H9 (cell line): ENCODE results near the gene CGB5. TPM values are rescaled to one million over a fixed set of nuclear protein-coding genes. Genes with fewer than 3 reads are reported as not detected.

Experiments
- DNase-seq: peaks from one replicate; pipeline ENCODE4 v3.0.0-alpha.2; 2017
- H2AFZ ChIP-seq: one replicate; pipeline ENCODE4 v1.6.1; 2013; ENCODE audit warnings: mild to moderate bottlenecking, low read length, control low read depth, moderate library complexity
- H2AK5ac ChIP-seq: 2 replicates; pipeline ENCODE4 v1.6.1; 2013; ENCODE audit warnings: low read length, control low read depth, mixed read lengths; ENCODE audit not compliant: insufficient read length
- H2BK120ac ChIP-seq: one replicate; pipeline ENCODE4 v1.6.1; 2013; ENCODE audit warnings: low read depth, mild to moderate bottlenecking, low read length, control low read depth, inconsistent platforms; ENCODE audit not compliant: poor library complexity, severe bottlenecking
- H2BK12ac ChIP-seq: 2 replicates; pipeline ENCODE4 v1.6.1; 2013; ENCODE audit warnings: low read length, control low read depth, mixed read lengths, low read depth; ENCODE audit not compliant: insufficient read length
- H2BK15ac ChIP-seq: 2 replicates; pipeline ENCODE4 v1.6.1; 2013; ENCODE audit warnings: low read depth, low read length, control low read depth
- H2BK20ac ChIP-seq: one replicate; pipeline ENCODE4 v1.6.1; 2013; ENCODE audit warnings: low read depth, mild to moderate bottlenecking, low read length, control low read depth, inconsistent platforms; ENCODE audit not compliant: poor library complexity, severe bottlenecking
- H2BK5ac ChIP-seq: 2 replicates; pipeline ENCODE4 v1.6.1; 2013; ENCODE audit warnings: low read length, control low read depth, mixed read lengths; ENCODE audit not compliant: insufficient read length
- H3K14ac ChIP-seq: 2 replicates; pipeline ENCODE4 v1.6.1; 2013; ENCODE audit warnings: low read length, control low read depth; ENCODE audit not compliant: insufficient read depth
- H3K18ac ChIP-seq: 2 replicates; pipeline ENCODE4 v1.6.1; 2013; ENCODE audit warnings: low read depth, mild to moderate bottlenecking, mixed read lengths, low read length, control low read depth; ENCODE audit not compliant: insufficient read length
- H3K23ac ChIP-seq: 2 replicates; pipeline ENCODE4 v1.6.1; 2013; ENCODE audit warnings: low read length, control low read depth, mixed read lengths, low read depth; ENCODE audit not compliant: insufficient read length
- H3K23me2 ChIP-seq: 2 replicates; pipeline ENCODE4 v1.6.1; 2013; ENCODE audit warnings: low read depth, mild to moderate bottlenecking, mixed read lengths, low read length, control low read depth; ENCODE audit not compliant: insufficient read length, poor library complexity, severe bottlenecking
- H3K27ac ChIP-seq: 2 replicates; pipeline ENCODE4 v1.5.1; 2013; ENCODE audit warnings: low read length, control low read depth, mixed read lengths, low read depth; ENCODE audit not compliant: insufficient read length
- H3K27me3 ChIP-seq: 2 replicates; pipeline ENCODE4 v1.6.1; 2013; ENCODE audit warnings: low read length, control low read depth, inconsistent platforms; ENCODE audit not compliant: insufficient read depth
- H3K4ac ChIP-seq: 2 replicates; pipeline ENCODE4 v1.6.1; 2013; ENCODE audit warnings: low read depth, mild to moderate bottlenecking, control low read depth, inconsistent platforms, low read length, moderate library complexity
- H3K4me1 ChIP-seq: 2 replicates; pipeline ENCODE4 v1.6.1; 2013; ENCODE audit warnings: low read length, control low read depth, inconsistent platforms; ENCODE audit not compliant: insufficient read depth
- H3K4me2 ChIP-seq: 2 replicates; pipeline ENCODE4 v1.6.1; 2013; ENCODE audit warnings: low read length, control low read depth, mixed read lengths; ENCODE audit not compliant: insufficient read length, insufficient read depth
- H3K56ac ChIP-seq: 2 replicates; pipeline ENCODE4 v1.6.1; 2013; ENCODE audit warnings: low read depth, mild to moderate bottlenecking, mixed read lengths, low read length, control low read depth; ENCODE audit not compliant: insufficient read length
- H3K79me1 ChIP-seq: 2 replicates; pipeline ENCODE4 v1.6.1; 2013; ENCODE audit warnings: low read depth, mild to moderate bottlenecking, moderate library complexity, low read length, control low read depth, inconsistent platforms; ENCODE audit not compliant: insufficient read depth, poor library complexity, severe bottlenecking
- H3K79me2 ChIP-seq: 2 replicates; pipeline ENCODE4 v1.6.1; 2013; ENCODE audit warnings: low read length, control low read depth, inconsistent platforms; ENCODE audit not compliant: insufficient read depth
- H3K9ac ChIP-seq: 2 replicates; pipeline ENCODE4 v1.6.1; 2013; ENCODE audit warnings: low read length, control low read depth, mixed read lengths; ENCODE audit not compliant: insufficient read length; ENCODE audit errors: extremely low read depth
- H3K9me3 ChIP-seq: one replicate; pipeline ENCODE4 v1.6.1; 2013; ENCODE audit warnings: low read depth, low read length, inconsistent platforms; ENCODE audit not compliant: control insufficient read depth
- H3T11ph ChIP-seq: one replicate; pipeline ENCODE4 v1.6.1; 2013; ENCODE audit warnings: mild to moderate bottlenecking, low read length, control low read depth, inconsistent platforms
- H4K20me1 ChIP-seq: one replicate; pipeline ENCODE4 v1.6.1; 2013; ENCODE audit not compliant: control insufficient read depth, insufficient read length, insufficient read depth
- H4K5ac ChIP-seq: 2 replicates; pipeline ENCODE4 v1.6.1; 2013; ENCODE audit warnings: low read depth, mild to moderate bottlenecking, mixed read lengths, low read length, control low read depth; ENCODE audit not compliant: insufficient read length
- H4K8ac ChIP-seq: replicated peaks from 2 replicates; pipeline ENCODE4 v1.6.1; 2013; ENCODE audit warnings: low read length, control low read depth, mixed read lengths, low read depth; ENCODE audit not compliant: insufficient read length
- H4K91ac ChIP-seq: 2 replicates; pipeline ENCODE4 v1.6.1; 2013; ENCODE audit warnings: low read depth, mild to moderate bottlenecking, moderate library complexity, mixed read lengths, low read length, control low read depth; ENCODE audit not compliant: insufficient read length
- H3K27ac Mint-ChIP-seq, 3 experiments: 2 replicates in 2 of 3; 3 replicates in 1 of 3; pipeline ENCODE4 v1.8.0; 2020 to 2021; ENCODE audit warnings: mixed read lengths in 3 of 3, mild to moderate bottlenecking in 1 of 3, moderate library complexity in 1 of 3
- H3K27me3 Mint-ChIP-seq: 2 replicates; pipeline ENCODE4 v1.8.0; 2021; ENCODE audit warnings: low read depth, mild to moderate bottlenecking, moderate library complexity, mixed read lengths
- H3K36me3 Mint-ChIP-seq, 3 experiments: 2 replicates in 2 of 3; 3 replicates in 1 of 3; pipeline ENCODE4 v1.8.0; 2020 to 2021; ENCODE audit warnings: low read depth in 3 of 3, mixed read lengths in 3 of 3; ENCODE audit not compliant: insufficient read depth in 1 of 3
- H3K4me1 Mint-ChIP-seq, 2 experiments: 2 replicates each; pipeline ENCODE4 v1.8.0; 2020; ENCODE audit warnings: mixed read lengths in 2 of 2
- H3K4me3 Mint-ChIP-seq, 2 experiments: 2 replicates in 1 of 2; 3 replicates in 1 of 2; pipeline ENCODE4 v1.8.0; 2020 to 2021; ENCODE audit warnings: mild to moderate bottlenecking in 2 of 2, mixed read lengths in 2 of 2, moderate library complexity in 1 of 2
- H3K9me3 Mint-ChIP-seq, 2 experiments: 2 replicates in 1 of 2; 3 replicates in 1 of 2; pipeline ENCODE4 v1.8.0; 2020; ENCODE audit warnings: mild to moderate bottlenecking in 2 of 2, mixed read lengths in 2 of 2, moderate library complexity in 1 of 2
- CTCF ChIP-seq: fragments of 200-600 bp; sonication (generic); conservative IDR thresholded peaks from 3 replicates; pipeline ENCODE4 v1.8.0; 2021; ENCODE audit warnings: antibody characterized with exemption, mild to moderate bottlenecking
- WGBS: extraction: QIAGEN DNeasy Blood & Tissue Kit; methylation state at CpG from one replicate; pipeline ENCODE4 v1.1.7; 2013; ENCODE audit warnings: missing lambda C conversion rate, low lambda C conversion rate, mixed read lengths; ENCODE audit not compliant: insufficient read length; ENCODE audit errors: extremely low coverage; 5-methylcytosine and 5-hydroxymethylcytosine counted together
- total RNA-seq: library from RNA; stranded (reverse); gene quantifications from 2 replicates; pipeline ENCODE4 v1.2.1, GENCODE V29; 2021

Gene CGB5
- total RNA-seq, 1 experiment from 2014 or later: not detected

- no peak overlapping the region for H2BK20ac ChIP-seq
- DNase-seq: no peak
- H3K4me1 ChIP-seq: no peaks in the 10 kb centered on the region
- Mint-ChIP-seq H3K36me3 (peaks cover 18 to 58% (median 51%) of the 10 kb centered on the region in 3 experiments; a peak in 6 of 7 replicates), H3K4me1 (peaks cover 8% of the 10 kb centered on the region in 2 experiments), H3K27ac (no peak overlapping the region), H3K4me3 (no peak overlapping the region), H3K9me3 (no peaks in the 10 kb centered on the region), H3K27me3 (no peaks in the 10 kb centered on the region)
- no peak overlapping the region for H2AK5ac ChIP-seq
- H2AFZ ChIP-seq: no peak overlapping the region
- H3K79me1 ChIP-seq: no peaks in the 10 kb centered on the region
- H2BK5ac ChIP-seq: no peak overlapping the region
- H2BK12ac ChIP-seq: no peak overlapping the region
- no peak overlapping the region for H3K9ac ChIP-seq
- H3K23ac ChIP-seq: no peak overlapping the region
- TF ChIP-seq CTCF: no peak
- H4K8ac ChIP-seq: no peak overlapping the region
- no peak overlapping the region for H3K14ac ChIP-seq
- H3K27ac ChIP-seq: no peak overlapping the region
- no peak overlapping the region for H3K18ac ChIP-seq
- H2BK120ac ChIP-seq: no peak overlapping the region
- no peak overlapping the region for H3K4ac ChIP-seq
- H3K23me2 ChIP-seq: no peaks in the 10 kb centered on the region
- no peak overlapping the region for H4K91ac ChIP-seq
- no peak overlapping the region for H2BK15ac ChIP-seq
- H3K27me3 ChIP-seq: no peaks in the 10 kb centered on the region
- no peak overlapping the region for H3K56ac ChIP-seq
- no CpG with 5 or more reads among the region's 15 CpGs for WGBS
- H3K4me2 ChIP-seq: no peak overlapping the region
- no peak overlapping the region for H4K5ac ChIP-seq
- H3T11ph ChIP-seq: no peak overlapping the region
- H3K79me2 ChIP-seq: no peaks in the 10 kb centered on the region
- no peaks in the 10 kb centered on the region for H4K20me1 ChIP-seq
- H3K9me3 ChIP-seq: no peaks in the 10 kb centered on the region
These were observed 39.5 kb upstream of the CGB5 start for GRCh38 chr19:49004133-49004532.
